NCI-H2107 treated with DMSO at 0.1 percent for 48 hours (cell line): ENCODE measurements around the gene TNFRSF1B.

Experiments used
- DNase-seq: peaks from one replicate; lab custom pipeline; 2025; ENCODE audit not compliant: unreplicated experiment; lab: John Stamatoyannopoulos, UW

The TNFRSF1B gene

GRCh38 chr1:12141163-12141850 is 25.5 kb upstream of the TNFRSF1B start:
- no peak for DNase-seq

GRCh38 chr1:12142141-12142823 is 24.5 kb upstream of the TNFRSF1B start:
- DNase-seq, result no peak

GRCh38 chr1:12142891-12143630 is 23.7 kb upstream of the TNFRSF1B start:
- DNase-seq, result no peak

GRCh38 chr1:12143631-12144155 is 23.1 kb upstream of the TNFRSF1B start:
- no peak for DNase-seq

GRCh38 chr1:12144236-12144635 is 22.6 kb upstream of the TNFRSF1B start:
- DNase-seq, result no peak

GRCh38 chr1:12144969-12145368 is 21.8 kb upstream of the TNFRSF1B start:
- DNase-seq, result no peak

GRCh38 chr1:12145616-12146342 is 21.0 kb upstream of the TNFRSF1B start:
- DNase-seq, result no peak

- no peak for DNase-seq
Measured at GRCh38 chr1:12146343-12147112, 20.3 kb upstream of the TNFRSF1B start.

- no peak for DNase-seq
Measured at GRCh38 chr1:12147201-12147701, 19.5 kb upstream of the TNFRSF1B start.

GRCh38 chr1:12148160-12148957 is 18.4 kb upstream of the TNFRSF1B start:
- no peak for DNase-seq

GRCh38 chr1:12148958-12149790 is 17.6 kb upstream of the TNFRSF1B start:
- no peak for DNase-seq

GRCh38 chr1:12149791-12150175 is 17.0 kb upstream of the TNFRSF1B start:
- no peak for DNase-seq

- no peak for DNase-seq
Measured at GRCh38 chr1:12150456-12151200, 16.2 kb upstream of the TNFRSF1B start.

- no peak for DNase-seq
Measured at GRCh38 chr1:12151465-12151864, 15.3 kb upstream of the TNFRSF1B start.

- no peak for DNase-seq
Measured at GRCh38 chr1:12152113-12152891, 14.5 kb upstream of the TNFRSF1B start.

- DNase-seq, result no peak
Measured at GRCh38 chr1:12153181-12153785, 13.5 kb upstream of the TNFRSF1B start.

- DNase-seq, result no peak
Measured at GRCh38 chr1:12155328-12155727, 11.5 kb upstream of the TNFRSF1B start.
